Activated CD8-positive, alpha-beta memory T cell treated with anti-CD3 and anti-CD28 coated beads for 4 hours (primary cell): ENCODE results near the gene TOMM34.
A peak's percentile ranks its signal among the peaks of the same experiment; 100 is the strongest.

Experiments
- DNase-seq, 2 donors: peaks; one replicate each; pipeline ENCODE4 v3.0.0-alpha.2; 2020; ENCODE audit warnings: low read depth in 2 of 2

TOMM34 gene

GRCh38 chr20:44962483-44962882, 2.3 kb upstream of the TOMM34 start:
- DNase-seq = no peak

DNA sequence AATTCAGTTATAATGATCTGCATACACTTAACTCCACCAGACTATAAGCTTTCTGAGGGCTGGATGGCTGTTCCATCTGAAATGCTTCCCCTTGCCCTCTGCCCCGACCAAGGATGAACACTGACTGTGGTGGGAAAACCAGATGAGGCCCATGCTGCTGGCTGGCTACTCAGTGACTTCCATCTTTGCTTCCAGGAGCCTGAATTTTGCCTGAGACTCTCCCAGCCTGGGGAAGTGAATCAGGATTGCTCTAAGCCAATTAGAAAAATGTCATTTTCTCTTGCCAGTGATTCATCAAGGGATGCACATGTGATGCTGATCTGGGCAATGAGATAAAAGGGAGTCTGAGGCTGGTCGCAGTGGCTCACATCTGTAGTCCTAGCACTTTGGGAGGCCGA, 1.7 kb upstream of the TOMM34 start:
- DNase-seq = no peak

- DNase-seq = no peak
Observed at GRCh38 chr20:44961011-44961869, 1.0 kb upstream of the TOMM34 start.

GRCh38 chr20:44959638-44960102, 527 bp downstream of the TOMM34 start:
- peak; percentile 59 to 73 for DNase-seq

DNA sequence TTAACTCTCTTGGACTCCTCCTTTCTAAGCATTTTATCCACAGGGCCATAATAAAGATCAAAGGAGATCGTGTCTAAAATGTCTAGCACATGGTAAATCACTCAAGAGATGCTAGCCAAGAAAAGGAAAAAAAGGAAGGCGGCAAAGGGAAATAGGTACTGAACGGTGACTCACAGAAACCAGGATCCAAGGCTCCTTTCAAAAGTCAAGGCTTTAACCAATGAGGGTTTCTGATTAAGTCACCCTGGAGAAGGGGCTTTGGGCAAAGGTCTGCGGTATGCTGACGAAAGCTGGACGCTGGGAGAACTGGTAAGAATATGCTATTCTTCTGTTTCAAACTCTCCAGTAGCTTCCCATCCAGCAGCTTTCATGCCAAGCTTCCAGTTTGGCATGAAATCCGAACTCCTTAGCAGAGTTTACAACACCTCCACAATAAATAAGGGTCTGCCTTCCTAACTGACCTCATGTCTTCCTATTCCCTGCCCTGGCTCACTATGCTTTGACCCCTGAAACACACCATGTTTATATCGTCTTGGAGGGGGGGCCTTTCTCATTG, 1.0 kb downstream of the TOMM34 start:
- DNase-seq = no peak

DNA sequence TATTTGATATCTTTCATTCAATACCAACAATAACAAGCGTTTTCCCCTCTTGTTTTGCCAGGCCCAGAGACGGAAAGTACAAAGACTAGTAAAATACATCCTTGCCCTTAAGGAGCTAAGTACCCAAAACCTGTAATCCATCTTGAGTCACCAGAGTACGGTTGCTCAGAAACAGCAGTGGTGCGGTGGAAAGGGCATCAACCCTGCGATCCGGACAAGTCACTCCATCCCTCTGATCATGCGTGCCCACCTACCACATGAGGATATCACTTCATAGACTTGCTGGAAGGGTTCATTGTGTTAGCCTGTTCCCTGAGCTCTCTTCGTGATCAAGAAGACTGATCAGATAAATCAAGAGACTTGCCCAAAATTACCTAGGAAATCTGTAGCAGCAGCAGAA, 1.9 kb downstream of the TOMM34 start:
- DNase-seq = no peak

DNA sequence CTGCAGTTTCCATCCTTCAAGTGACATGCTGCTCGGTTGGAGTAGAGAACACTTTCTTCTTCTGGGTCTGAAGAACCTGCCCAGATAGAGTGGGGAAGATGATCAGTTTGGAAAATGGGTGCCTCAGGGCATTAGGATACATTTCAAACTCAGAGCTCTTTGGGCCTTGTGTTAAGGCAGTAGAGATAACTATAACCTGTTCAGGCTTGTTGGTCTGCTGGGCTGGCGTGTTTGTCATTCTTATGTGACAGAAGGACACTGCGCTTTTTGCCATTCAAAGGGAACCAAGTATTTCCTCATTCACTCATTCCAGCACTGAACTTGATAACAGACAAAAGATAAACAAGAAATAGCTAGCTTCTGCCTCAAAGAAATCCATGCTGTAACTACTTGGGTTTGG, 3.8 kb downstream of the TOMM34 start:
- DNase-seq = no peak

DNA sequence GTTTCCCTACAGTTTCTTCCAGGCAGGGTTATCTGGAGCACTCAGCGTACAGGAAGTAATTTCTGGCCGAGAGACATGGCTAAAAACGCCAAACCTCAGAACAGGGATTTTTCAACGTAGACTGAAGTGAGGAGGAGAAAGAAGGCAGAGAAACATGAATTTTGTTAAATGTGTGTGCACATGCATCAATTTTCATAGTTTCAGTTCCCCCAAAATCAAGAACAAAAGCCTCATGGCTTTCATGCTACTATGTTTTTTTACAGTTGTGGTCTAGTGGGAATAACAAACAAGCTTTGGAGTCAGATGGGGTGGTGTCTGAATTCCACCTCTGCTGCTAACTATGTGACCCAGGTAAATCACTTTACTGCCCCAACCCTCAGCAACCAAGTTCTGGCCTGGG, 4.9 kb downstream of the TOMM34 start:
- DNase-seq = no peak

GRCh38 chr20:44954211-44954610, 6.0 kb downstream of the TOMM34 start:
- no peak for DNase-seq

GRCh38 chr20:44952731-44953130, 7.5 kb downstream of the TOMM34 start:
- no peak for DNase-seq

- no peak for DNase-seq
Observed at GRCh38 chr20:44950368-44950767, 9.8 kb downstream of the TOMM34 start.

GRCh38 chr20:44948513-44948912, 11.7 kb downstream of the TOMM34 start:
- DNase-seq = no peak

- DNase-seq = no peak
Observed at GRCh38 chr20:44948107-44948506, 12.1 kb downstream of the TOMM34 start.

DNA sequence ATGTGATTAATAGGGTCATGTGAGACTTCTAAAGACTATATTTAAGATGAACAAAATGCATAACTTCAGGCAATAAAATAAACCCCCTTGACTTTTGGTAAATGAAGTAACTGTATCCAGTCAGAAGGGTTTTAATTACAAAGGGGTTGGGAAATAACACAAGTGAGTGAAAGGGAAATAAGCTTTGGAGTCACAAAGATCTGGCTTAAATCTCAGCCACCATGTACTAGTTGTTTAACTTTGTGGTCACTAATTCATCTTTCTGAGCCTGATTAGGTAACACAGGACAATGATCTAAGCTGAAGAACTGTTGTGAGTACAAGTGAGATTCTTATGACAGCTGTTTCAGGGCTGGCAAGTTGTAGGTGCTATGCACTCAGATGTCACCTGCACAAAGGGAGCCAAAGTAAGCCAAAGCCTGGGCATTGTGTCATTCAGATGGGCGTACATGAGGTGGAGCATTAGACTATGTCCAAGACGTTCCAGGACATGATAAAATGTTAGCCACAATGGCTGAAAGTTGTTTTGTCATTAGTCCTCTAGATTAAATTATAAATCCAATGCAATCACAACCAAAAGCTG, 13.8 kb downstream of the TOMM34 start:
- no peak for DNase-seq

DNA sequence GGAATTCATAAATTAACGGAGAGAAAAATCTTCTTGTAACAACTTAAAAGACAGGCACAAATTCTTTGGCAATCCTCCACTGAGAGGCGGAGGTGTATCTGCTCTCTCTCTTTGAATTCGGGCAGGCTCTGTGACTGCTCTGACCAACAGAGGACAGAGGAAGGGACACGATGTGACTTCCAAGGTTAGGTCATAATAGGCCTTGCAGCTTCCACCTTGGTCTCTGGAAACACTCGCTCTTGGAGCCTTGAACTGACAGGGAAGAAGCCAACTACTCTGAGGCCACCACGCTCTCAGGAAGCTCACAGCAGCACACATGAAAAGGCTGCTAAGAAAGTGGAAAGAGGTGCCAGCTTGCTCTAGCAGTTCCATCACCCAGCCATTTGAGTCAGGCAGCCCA, 14.9 kb downstream of the TOMM34 start:
- no peak for DNase-seq

GRCh38 chr20:44943828-44944227, 16.4 kb downstream of the TOMM34 start:
- DNase-seq = no peak

GRCh38 chr20:44942264-44942973, 17.8 kb downstream of the TOMM34 start:
- no peak for DNase-seq

- DNase-seq = no peak
Observed at GRCh38 chr20:44941120-44941691, 19.0 kb downstream of the TOMM34 start.

DNA sequence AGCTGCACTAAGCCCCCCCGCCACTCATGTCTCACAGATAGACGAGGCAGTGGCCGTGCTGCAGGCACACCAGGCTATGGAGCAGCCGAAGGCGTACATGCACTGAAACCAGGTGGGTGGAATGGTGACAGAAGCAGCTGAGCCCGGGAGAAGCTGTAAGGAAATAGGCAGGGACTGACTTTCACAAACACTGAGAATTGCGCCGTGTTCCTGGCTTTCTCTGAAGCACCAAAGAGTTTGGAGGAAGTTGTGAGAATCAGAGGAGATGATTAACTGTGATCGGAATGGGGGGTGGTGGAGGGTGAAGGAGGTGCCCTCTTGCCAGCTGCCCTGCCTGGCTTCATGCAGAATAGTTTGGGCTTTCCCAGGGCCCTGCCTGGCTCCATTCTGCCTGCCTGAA, 21.6 kb downstream of the TOMM34 start:
- DNase-seq = no peak

DNA sequence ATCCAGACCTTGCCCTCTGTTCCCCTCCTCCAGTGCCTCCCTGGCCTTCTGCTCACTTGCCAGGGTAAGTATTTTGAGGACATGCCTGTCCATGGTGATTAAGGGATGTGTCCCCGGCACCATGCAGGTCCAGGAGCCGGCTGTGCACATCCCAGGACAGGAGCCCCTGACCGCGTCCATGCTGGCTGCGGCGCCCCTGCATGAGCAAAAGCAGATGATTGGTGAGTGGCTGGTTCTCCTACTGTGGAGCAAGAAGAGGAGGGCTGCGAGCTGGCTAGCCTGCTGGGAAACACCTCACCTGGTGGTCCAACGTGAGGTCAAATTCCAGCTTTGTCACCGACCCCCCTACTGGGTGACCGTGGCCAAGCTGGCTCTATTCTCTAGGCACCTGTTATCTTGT, 23.7 kb downstream of the TOMM34 start:
- no peak for DNase-seq

DNA sequence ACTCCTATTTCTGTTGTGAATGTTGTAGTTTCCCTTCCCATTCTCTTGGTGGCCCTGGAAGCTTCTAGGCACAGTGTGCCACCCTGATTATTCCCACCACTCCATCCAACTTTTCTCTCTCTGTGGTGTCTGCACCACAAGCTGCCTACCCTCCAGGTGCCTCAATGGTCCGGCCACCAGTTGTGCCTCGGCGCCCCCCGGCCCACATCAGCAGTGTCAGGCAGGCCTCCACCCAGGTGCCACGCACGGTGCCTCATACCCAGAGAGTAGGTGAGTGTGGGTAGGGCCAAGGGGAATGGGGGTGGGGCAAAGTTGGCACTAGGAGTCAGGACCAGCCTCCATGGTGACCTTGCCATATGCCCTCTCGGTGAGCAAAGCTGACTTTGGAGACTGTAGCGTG, 27.3 kb downstream of the TOMM34 start:
- DNase-seq = no peak

DNA sequence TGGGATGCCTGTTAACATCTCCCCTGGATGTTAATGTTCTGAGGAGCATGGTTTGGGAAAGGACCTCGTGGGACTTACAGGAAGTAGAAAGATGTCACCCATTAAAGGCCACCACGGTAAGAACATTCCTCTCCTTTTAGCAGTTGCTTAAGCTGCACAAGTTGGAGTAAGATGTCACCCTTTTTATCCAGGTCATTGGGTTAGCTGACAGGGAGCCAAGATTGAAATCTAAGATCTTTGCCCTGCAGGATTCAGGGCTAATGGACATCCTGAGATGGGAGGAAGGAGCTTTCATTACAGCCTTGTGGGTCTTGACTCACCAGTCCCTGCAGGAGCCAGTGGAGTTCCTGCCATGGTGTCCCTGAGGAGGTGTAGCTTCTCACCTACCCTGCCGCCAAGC, 28.3 kb downstream of the TOMM34 start:
- no peak for DNase-seq
